NCI-H82 (cell line): ENCODE data around the gene SDHAF2.
"Not testable (repeated sequence)": the region's sequence is repeated elsewhere in the genome, so short reads cannot be mapped to it uniquely, and the experiment has no call there.

Source experiments
- DNase-seq: peaks from one replicate; lab custom pipeline; 2025; lab: John Stamatoyannopoulos, UW

SDHAF2 gene

DNA sequence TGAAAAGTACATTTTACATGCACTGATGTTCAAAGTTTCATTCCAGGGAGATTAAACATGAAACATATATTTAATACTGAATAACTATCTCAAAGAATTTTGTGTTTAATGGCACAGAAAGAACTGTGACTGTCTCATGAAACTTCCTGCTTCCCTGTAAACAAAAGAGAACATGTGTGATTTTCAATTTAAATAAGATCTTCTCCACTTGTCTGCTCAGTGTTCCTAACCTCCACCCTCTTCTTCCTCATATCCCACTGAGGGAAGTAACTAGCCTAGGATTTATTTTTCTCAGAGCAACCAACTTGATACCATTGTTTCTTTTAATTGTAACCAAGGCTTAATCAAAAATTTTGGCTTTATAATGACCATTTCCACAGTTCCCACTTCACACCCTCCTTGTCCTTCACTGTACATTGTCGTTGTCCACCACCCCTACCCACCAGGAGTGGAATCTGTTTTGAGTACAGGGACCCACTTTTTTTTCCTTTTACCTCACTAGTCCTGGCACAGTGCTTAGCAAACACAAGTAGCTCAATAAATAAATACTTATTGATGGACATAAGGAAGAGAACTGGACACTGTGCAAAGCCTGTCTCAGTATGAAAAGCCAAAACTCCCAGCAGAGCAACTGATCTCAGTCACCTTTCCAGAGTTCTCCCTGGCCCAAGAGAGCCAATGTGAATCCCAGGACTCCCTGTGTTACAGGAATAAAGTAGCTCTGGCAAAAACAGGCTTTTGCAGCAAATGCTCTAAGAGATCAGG, 4.4 kb upstream of the SDHAF2 start:
- DNase-seq, result no peak

- peak; percentile 77 for DNase-seq
These were observed 606 bp upstream of the SDHAF2 start for GRCh38 chr11:61429346-61429690.

DNA sequence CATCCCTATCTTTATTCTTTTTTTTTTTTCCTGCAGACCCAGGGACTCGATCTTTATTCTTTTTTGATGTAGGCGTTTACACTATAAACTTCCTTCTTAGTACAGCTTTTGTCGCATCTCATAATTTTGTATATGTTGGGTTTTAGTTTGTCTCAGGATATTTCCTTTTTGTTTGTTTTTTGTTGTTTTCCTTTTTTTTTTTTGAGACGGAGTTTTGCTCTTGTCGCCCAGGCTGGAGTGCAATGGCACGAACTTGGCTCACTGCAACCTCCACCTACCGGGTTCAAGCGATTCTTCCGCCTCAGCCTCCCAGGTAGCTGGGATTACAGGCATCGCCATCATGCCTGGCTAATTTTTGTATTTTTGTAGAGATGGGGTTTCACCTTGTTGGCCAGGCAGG, 915 bp downstream of the SDHAF2 start:
- not testable (repeated sequence) for DNase-seq

DNA sequence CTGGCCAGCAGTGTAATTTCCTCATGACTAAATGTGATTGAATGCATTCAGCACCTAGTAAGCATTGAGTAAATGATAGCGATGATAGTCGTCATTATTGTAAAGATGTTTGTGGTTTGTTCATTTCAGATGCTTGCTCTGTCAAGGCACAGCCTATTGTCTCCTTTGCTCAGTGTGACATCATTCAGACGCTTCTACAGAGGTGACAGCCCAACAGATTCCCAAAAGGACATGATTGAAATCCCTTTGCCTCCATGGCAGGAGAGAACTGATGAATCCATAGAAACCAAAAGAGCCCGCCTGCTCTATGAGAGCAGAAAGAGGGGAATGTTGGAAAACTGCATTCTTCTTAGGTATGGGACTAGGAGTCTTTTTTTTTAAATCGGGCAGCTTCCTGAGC, 7.6 kb downstream of the SDHAF2 start:
- no peak for DNase-seq

DNA sequence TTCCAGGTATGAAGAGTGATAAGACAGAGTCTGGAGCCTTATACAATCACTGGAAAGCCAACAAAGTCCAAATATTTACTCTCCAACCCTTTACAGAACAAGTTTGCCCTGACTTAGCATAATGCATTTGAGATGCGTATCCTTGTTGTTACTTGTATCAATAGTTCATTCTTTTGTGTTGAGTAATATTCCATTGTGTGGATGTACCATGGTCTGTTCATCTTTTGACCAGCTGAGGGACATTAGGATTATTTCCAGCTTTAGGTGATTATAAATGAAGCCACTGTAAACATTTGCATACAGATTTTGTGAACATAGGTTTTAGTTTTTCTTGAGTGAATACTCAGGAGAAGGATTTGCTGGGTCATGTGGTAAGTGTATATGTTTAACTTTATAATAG, 9.7 kb downstream of the SDHAF2 start:
- DNase-seq, result no peak

GRCh38 chr11:61442616-61443015, 12.7 kb downstream of the SDHAF2 start:
- no peak for DNase-seq

DNA sequence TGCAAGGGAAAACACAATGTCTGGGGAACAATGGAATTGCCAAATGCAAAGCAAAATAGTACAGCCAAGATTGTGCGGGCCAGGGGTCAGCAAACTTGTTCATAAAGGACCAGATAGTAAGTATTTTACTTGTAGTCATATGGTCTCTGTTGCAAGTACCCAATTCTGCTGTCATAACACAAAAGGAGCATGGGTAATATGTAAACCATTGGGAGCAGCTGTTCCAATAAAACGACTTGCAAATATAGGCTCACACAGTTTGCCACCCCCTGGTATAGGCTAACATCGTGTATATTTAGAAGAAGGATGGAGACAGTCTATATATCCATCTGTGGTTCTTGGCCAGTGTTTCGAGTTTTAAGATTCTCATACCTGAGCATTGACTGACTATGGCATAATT, 15.6 kb downstream of the SDHAF2 start:
- DNase-seq, result no peak

DNA sequence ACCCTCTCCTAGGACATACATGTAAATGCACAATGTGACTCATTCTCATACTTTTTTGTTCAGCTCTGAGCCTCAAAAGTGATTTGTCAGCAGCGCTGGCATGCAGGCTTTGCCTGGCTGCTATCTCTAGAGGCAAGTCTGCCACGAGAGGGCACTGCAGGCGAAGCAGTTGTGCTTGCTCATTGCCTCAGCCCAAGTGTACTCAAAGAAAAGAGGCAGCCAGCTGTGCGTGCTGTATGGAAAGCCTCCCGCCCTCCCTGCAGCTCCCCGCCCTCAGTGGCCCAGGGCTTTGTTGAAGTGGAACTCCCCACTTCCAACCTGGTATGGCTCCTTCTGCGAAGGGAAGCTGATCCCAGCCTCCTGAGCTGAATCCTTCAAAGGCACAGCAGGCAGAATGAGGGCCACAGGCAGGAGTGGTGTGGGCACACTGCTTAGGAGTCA, 16.3 kb downstream of the SDHAF2 start:
- peak; percentile 91 for DNase-seq

DNA sequence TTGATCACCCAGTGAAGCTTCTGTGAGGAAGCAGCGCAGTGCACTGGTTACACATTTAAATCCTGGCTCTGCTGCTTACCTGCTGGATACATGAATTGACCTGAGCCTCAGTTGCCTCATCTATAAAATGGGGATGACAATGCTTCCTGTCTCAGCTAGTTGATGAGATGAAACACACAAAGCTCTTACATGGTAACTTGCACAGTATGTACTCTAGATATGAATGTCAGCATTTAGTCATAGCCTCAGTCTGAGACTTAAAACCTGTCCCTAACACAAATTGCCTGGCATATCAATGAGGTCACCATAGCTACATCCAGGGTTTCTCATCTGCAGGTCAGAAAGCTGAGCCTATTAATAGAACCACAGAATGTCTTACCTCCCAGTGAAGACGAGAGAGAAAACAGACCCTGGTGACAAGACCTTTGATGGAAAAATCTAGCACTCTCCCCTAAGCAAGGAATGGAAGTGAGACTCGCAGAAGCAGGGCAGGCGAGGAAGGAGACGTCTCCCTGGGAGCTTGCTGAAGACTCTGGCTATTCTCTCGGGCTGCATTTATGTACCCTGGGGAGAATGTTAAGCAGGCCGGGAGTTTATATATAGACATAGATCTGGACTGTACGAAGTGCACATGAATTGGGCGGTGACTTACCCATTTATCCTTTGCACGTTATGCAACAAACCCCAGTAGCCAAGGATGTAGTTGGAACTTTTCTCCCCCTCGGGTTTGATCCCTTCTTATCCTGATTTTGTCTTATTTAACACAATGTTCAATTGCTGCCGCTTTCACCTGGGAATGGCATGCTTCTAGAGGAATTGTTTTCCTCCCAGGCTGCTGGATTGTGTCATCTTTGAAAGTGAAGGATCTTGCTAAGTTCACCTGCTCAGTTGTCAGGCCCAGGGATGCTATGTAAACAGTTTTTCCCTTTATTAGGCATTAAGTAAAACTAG, 18.0 kb downstream of the SDHAF2 start:
- no peak for DNase-seq

GRCh38 chr11:61448552-61448927, 18.6 kb downstream of the SDHAF2 start:
- DNase-seq, result no peak

DNA sequence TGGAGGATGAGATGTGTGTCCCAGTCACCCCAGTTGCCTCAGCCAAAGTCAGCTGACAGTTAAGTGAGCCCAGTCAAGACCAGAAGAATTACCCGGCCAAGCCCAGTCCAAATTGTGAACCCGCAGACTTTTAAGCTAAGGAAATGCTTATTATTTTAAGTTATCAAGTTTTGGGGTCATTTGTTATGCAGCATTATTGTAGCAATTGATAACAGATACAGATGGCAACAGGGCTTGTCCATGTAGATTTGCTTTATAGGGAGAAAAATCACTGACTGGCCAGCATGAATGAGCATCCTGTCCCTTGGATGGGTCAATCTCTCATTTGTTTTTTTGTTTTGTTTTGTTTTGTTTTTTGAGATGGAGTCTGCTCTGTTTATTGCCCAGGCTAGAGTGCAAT, 22.9 kb downstream of the SDHAF2 start:
- DNase-seq, result no peak

DNA sequence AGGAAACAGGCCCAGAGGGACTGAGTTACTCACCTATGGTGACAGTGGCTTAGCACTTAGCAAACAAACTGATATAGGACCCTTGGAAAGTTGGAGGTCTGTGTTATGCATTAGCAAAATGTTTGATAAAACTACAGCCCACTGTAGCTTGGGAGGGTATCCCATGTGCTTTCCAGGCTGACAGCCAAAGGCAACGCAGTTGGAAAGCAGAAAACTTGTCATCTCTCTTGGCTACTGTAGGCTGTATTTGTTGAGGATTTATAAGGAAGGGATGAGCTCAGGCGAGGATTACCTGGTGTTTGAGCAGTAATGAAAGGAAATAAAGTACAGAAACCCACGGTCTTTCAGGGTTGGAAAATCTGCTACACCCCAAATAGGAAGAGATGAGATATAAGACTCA, 23.8 kb downstream of the SDHAF2 start:
- DNase-seq, result no peak

- DNase-seq, result no peak
These were observed 24.6 kb downstream of the SDHAF2 start for GRCh38 chr11:61454520-61454919.

DNA sequence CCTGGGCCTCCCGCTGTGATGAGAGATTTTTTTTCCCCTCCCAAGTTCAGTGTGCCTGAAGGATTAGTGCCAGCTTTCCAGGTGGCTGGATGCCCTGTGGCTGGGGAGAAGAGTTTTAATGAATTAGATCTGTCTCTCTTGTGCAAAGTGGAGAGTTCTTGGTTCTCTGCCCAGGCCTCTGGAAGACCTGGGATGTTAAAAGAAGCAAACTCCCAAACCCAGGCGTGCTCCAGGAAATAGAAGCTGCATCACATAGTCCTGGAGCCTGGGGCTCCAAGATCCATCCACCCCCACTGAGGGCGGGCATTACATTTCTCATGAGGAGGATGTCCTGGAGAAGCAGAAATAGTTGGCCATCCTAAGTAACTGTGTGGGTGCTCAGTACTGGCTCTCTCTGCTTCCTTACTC, 30.6 kb downstream of the SDHAF2 start:
- DNase-seq, result no peak

GRCh38 chr11:61460986-61461385, 31.1 kb downstream of the SDHAF2 start:
- peak; percentile 7 for DNase-seq

DNA sequence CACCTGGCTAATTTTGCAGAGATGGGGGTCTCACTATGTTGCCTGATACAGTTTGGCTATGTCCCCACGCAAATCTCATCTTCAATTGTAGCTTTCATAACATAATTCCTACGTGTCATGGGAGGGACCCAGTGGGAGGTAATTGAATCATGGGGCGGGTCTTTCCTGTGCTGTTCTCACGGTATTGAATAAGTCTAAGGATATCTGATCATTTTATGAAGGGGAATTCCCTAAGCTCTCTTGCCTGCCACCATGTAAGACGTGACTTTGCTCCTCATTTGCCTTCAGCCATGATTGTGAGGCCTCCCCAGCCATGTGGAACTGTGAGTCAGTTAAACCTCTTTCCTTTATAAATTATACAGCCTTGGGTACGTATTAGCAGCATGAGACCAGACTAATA, 37.7 kb downstream of the SDHAF2 start:
- not testable (repeated sequence) for DNase-seq

DNA sequence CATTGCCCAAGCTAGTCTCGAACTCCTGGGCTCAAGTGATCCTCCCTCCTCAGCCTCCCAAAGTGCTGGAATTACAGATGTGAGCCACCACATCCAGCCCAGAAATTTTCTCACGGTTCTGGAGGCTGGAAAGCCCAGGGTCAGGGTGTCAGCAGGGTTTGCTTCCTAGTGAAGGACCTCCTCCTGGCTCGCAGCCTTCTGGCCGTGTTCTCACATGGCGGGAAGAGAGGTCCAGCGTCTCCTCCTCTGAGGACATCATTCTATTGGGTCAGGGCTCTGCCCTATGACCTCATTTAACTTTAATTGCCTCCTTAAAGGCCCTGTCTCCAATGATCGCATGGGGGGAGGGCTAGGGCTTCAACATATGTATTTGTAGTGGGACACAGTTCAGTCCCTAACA, 38.1 kb downstream of the SDHAF2 start:
- DNase-seq, result no peak

- DNase-seq, result no peak
These were observed 42.4 kb downstream of the SDHAF2 start for GRCh38 chr11:61472282-61472681.

DNA sequence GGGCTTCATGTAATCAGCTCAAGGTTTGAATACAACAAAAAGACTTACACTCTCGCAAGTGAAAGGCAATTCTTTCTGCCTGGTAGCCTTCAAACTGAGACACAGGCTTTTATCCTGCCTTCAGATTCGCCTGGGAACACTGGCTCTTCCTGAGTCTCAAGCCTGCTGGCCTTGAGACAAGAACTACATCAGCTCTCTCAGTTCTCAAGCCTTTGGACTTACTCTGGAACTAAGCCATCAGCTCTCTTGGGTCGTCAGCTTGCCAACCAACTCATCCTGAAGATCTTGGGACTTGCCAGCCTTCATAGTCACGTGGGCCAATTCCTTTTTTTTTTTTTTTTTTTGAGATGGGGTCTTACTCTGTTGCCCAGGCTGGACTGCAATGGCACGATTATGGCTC, 42.9 kb downstream of the SDHAF2 start:
- DNase-seq, result no peak

- no peak for DNase-seq
These were observed 43.6 kb downstream of the SDHAF2 start for GRCh38 chr11:61473370-61474012.

DNA sequence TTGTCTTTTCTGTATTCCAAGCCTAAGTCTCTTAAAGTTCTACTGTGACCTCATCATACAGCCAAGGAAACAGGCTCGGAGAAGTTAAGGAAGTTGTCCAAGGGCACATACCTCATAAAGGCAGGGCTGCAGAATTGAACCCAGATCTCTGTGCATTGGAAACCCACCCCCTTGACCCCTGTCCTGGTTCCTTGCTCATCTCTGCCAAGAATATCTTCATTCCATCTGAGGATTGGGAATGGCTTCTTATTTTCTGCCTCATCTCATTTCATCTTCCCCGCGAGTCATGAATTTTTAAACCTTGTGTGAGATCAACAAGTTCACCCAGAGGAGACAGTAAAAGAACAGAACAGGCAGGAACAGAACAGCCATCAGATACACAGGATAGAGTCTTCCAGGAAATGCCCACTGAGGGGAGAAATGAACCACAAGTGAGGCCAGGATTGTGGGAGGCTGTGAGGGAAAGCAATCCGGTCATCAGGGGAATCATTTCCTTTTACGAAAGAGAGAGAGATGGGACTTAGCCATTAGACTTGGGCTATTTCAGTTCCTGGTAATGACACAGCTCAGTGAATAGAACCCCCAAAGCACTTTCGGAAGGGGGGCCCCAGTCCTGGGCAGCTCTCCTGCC, 44.2 kb downstream of the SDHAF2 start:
- no peak for DNase-seq

- no peak for DNase-seq
These were observed 45.5 kb downstream of the SDHAF2 start for GRCh38 chr11:61475433-61475832.
